Fibroblast of the aortic adventitia (primary cell): ENCODE measurements around the gene CUX1. TPM values are rescaled to one million over a fixed set of nuclear protein-coding genes. Genes with fewer than 3 reads are reported as not detected.
A peak's percentile ranks its signal among the peaks of the same experiment; 100 is the strongest.

ENCODE experiments used
- DNase-seq: peaks from one replicate; pipeline ENCODE4 v3.0.0-alpha.2; 2010; ENCODE audit warnings: low read depth
- H3K4me3 ChIP-seq: 2 replicates; pipeline ENCODE4 v1.5.1; 2011; ENCODE audit warnings: low read depth, mild to moderate bottlenecking, control low read depth, low read length, moderate library complexity
- total RNA-seq: library from RNA; depleted of rRNA; stranded (reverse); fragments of >200 nt; gene quantifications from 2 replicates; pipeline ENCODE4 v1.2.3, GENCODE V29; 2012; ENCODE audit warnings: low replicate concordance
- TF ChIP-seq, protein P1 (sequence below): IDR thresholded peaks from 2 replicates; pipeline ENCODE4 v1.5.1; 2011; ENCODE audit warnings: mild to moderate bottlenecking, low read length, control low read depth, inconsistent platforms; ENCODE audit not compliant: insufficient read depth

Gene CUX1
- total RNA-seq, 1 donor: 44.2 TPM

GRCh38 chr7:101803203-101804087 lies 14.0 kb upstream of the CUX1 start:
- TF ChIP-seq, protein P1, sequence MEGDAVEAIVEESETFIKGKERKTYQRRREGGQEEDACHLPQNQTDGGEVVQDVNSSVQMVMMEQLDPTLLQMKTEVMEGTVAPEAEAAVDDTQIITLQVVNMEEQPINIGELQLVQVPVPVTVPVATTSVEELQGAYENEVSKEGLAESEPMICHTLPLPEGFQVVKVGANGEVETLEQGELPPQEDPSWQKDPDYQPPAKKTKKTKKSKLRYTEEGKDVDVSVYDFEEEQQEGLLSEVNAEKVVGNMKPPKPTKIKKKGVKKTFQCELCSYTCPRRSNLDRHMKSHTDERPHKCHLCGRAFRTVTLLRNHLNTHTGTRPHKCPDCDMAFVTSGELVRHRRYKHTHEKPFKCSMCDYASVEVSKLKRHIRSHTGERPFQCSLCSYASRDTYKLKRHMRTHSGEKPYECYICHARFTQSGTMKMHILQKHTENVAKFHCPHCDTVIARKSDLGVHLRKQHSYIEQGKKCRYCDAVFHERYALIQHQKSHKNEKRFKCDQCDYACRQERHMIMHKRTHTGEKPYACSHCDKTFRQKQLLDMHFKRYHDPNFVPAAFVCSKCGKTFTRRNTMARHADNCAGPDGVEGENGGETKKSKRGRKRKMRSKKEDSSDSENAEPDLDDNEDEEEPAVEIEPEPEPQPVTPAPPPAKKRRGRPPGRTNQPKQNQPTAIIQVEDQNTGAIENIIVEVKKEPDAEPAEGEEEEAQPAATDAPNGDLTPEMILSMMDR: no peak
- no peak overlapping the region for H3K4me3 ChIP-seq
- no peak for DNase-seq

- H3K4me3 ChIP-seq: no peak overlapping the region
- TF ChIP-seq, protein P1: no peak
- peak; percentile 43 for DNase-seq
Observed at GRCh38 chr7:101804088-101804963, 13.1 kb upstream of the CUX1 start.

GRCh38 chr7:101804967-101805366 lies 12.5 kb upstream of the CUX1 start:
- no peak for DNase-seq
- TF ChIP-seq, protein P1: peak; percentile 21
- H3K4me3 ChIP-seq: no peak overlapping the region

GRCh38 chr7:101812595-101812994 lies 4.8 kb upstream of the CUX1 start:
- TF ChIP-seq, protein P1: no peak
- H3K4me3 ChIP-seq: no peak overlapping the region
- DNase-seq: no peak

- peak overlapping the region; percentile 73 for H3K4me3 ChIP-seq
- DNase-seq: no peak
- TF ChIP-seq, protein P1: no peak
Observed at GRCh38 chr7:101813402-101814019, 3.9 kb upstream of the CUX1 start.
